Measurements from ENCODE around the gene WSCD2. TPM values are rescaled to one million over a fixed set of nuclear protein-coding genes. Genes with fewer than 3 reads are reported as not detected.

WSCD2 gene
- total and polyA plus RNA-seq, 3 experiments from 2014 or later: 0.39 TPM; not detected in 2

DNA sequence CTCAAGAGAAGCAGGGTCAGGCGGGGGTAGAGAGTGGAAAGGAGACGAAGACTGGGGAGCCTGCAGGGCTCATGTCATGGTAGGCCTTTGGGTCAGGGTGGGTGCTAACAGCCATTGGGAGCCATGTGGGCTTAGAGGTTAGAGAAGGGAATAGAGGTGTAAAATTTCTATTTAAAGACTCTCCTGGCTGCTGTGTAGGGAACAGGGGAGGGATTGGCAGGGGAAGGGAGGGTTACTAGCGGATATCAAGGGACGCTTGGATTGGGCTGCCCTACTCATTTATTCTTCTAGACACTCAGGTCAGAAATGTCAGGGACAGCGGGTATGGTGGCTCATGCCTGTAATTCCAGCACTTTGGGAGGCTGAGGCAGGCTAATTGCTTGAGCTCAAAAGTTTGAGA is 18.2 kb downstream of the WSCD2 start:
- CTCF ChIA-PET: no interaction called here
- H3K9me3 ChIP-seq (ENCODE audit: low read length): no peaks in the 10 kb centered on the region
- DNase-seq: no peak
- H3K4me3 ChIP-seq (ENCODE audit: low read length): no peak overlapping the region
- peaks cover 16 to 52% of the 10 kb centered on the region in 2 donors for H3K27me3 Mint-ChIP-seq
- H3K9me3 Mint-ChIP-seq: peaks cover 0 to 4% (median 0%) of the 10 kb centered on the region in 5 donors
- H3K4me1 Mint-ChIP-seq: no peaks in the 10 kb centered on the region
- no peaks in the 10 kb centered on the region for H3K36me3 ChIP-seq (ENCODE audit: insufficient read depth, low read length)
- H3K27ac Mint-ChIP-seq: no peak overlapping the region
- no peak overlapping the region for H3K27ac ChIP-seq (ENCODE audit: low read depth, low read length)
- H3K4me3 Mint-ChIP-seq: no peak overlapping the region
- H3K36me3 Mint-ChIP-seq: no peaks in the 10 kb centered on the region
- POLR2A ChIA-PET: no interaction called here
- H3K27me3 ChIP-seq (ENCODE audit: insufficient read depth, low read length, poor library complexity, severe bottlenecking): no peaks in the 10 kb centered on the region
- no peaks in the 10 kb centered on the region for H3K4me1 ChIP-seq (ENCODE audit: insufficient read depth, low read length)

DNA sequence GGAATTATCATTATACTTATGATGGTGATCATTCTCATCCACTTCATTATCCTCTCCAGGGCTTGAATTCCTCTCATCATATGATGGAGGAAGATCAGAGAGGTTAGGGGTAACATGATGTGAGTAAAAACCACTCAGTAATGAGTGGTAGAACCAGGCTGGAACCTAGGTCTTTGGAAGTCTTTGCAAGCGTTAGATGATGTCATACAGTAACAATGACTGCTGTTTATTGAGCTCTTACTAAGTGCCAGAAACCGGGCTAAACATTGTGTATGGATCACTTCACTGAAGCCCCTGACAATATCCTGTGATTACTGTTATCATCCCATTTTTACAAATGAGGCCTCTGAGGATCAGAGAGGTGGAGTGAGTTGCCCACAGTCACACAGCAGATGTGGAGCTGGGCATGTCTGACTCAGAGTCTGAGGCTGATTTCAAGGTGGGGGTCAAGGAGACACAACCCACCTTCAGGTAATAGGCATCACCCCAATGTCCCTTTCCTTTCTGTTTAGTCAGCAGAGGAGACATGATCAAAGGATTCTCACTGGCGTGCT is 19.5 kb downstream of the WSCD2 start:
- no peak for DNase-seq
- H3K4me1 ChIP-seq (ENCODE audit: insufficient read depth, low read length): no peaks in the 10 kb centered on the region
- peaks cover 21 to 52% of the 10 kb centered on the region in 2 donors for H3K27me3 Mint-ChIP-seq
- CTCF ChIA-PET: no interaction called here
- H3K27me3 ChIP-seq (ENCODE audit: insufficient read depth, low read length, poor library complexity, severe bottlenecking): no peaks in the 10 kb centered on the region
- no peak overlapping the region for H3K27ac Mint-ChIP-seq
- H3K4me3 Mint-ChIP-seq: no peak overlapping the region
- no peak overlapping the region for H3K4me3 ChIP-seq (ENCODE audit: low read length)
- peaks cover 0 to 4% (median 0%) of the 10 kb centered on the region in 5 donors for H3K9me3 Mint-ChIP-seq
- no peaks in the 10 kb centered on the region for H3K4me1 Mint-ChIP-seq
- H3K36me3 ChIP-seq (ENCODE audit: insufficient read depth, low read length): no peaks in the 10 kb centered on the region
- no peak overlapping the region for H3K27ac ChIP-seq (ENCODE audit: low read depth, low read length)
- no peaks in the 10 kb centered on the region for H3K9me3 ChIP-seq (ENCODE audit: low read length)
- H3K36me3 Mint-ChIP-seq: no peaks in the 10 kb centered on the region
- POLR2A ChIA-PET: no interaction called here

DNA sequence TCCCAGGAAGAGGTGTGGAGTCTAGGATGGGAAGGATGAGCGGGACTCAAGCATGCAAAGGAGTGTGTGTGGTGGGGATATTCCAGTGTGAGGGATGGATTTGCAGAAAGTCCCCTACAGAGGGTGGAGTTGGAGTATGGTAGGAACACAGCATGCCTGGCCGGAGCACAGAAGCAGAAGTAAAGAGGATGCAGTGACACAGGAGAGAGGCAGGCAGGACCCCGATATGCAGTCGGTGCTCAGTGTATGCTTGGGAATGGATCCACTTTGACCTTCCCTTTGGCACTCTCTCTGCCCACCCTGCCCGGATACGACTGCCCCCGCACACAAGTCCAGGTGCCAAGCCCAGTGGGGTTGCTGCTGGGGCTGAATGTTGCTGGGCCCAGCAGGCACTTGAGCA is 21.3 kb downstream of the WSCD2 start:
- H3K27me3 ChIP-seq (ENCODE audit: insufficient read depth, low read length, poor library complexity, severe bottlenecking): no peaks in the 10 kb centered on the region
- H3K4me3 ChIP-seq (ENCODE audit: low read length): no peak overlapping the region
- ChIA-PET CTCF (no interaction called here), POLR2A (no interaction called here)
- no peaks in the 10 kb centered on the region for H3K36me3 ChIP-seq (ENCODE audit: insufficient read depth, low read length)
- no peaks in the 10 kb centered on the region for H3K36me3 Mint-ChIP-seq
- no peak overlapping the region for H3K27ac ChIP-seq (ENCODE audit: low read depth, low read length)
- no peaks in the 10 kb centered on the region for H3K4me1 Mint-ChIP-seq
- no peak overlapping the region for H3K4me3 Mint-ChIP-seq
- no peaks in the 10 kb centered on the region for H3K4me1 ChIP-seq (ENCODE audit: insufficient read depth, low read length)
- H3K27ac Mint-ChIP-seq: no peak overlapping the region
- H3K9me3 ChIP-seq (ENCODE audit: low read length): no peaks in the 10 kb centered on the region
- no peak for DNase-seq
- peaks cover 0 to 4% (median 0%) of the 10 kb centered on the region in 5 donors for H3K9me3 Mint-ChIP-seq
- H3K27me3 Mint-ChIP-seq: peaks cover 30 to 52% of the 10 kb centered on the region in 2 donors

DNA sequence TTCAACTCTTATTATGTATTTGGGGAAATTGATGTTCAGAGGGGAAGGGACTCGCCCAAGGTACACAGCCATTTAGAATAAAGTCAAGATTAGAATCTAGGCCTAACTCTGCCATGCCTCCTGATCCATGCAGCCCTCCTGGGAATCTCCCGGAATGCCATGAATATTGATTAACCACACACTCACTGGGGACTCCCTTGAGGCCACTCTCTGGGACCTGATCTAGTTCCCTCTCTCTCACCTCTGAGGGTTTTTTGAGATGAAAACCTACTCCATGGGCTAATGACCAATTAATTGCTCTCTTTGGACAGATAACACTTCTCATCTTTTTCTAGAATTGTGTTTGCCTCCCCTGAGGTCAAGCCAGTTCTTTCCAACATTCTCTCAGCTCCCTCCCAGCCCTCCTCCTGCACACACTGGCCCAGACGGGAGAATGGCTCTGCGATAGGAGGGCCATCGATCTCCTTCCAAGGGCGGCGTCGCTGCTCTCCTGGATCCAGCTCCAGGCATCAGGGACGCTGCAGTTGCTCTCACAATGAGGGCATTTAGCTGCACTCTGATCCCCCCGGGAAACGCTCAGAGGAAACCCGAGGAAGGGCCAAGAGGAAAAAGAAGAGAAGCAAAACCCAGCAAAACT is 22.6 kb downstream of the WSCD2 start:
- no peaks in the 10 kb centered on the region for H3K4me1 ChIP-seq (ENCODE audit: insufficient read depth, low read length)
- no peaks in the 10 kb centered on the region for H3K27me3 ChIP-seq (ENCODE audit: insufficient read depth, low read length, poor library complexity, severe bottlenecking)
- Mint-ChIP-seq H3K4me1 (no peaks in the 10 kb centered on the region), H3K4me3 (no peak overlapping the region), H3K27ac (no peak overlapping the region), H3K36me3 (no peaks in the 10 kb centered on the region), H3K27me3 (peaks cover 31 to 49% of the 10 kb centered on the region in 2 donors), H3K9me3 (peaks cover 0 to 4% (median 0%) of the 10 kb centered on the region in 5 donors)
- no peak for DNase-seq
- H3K9me3 ChIP-seq (ENCODE audit: low read length): no peaks in the 10 kb centered on the region
- H3K27ac ChIP-seq (ENCODE audit: low read depth, low read length): no peak overlapping the region
- no peaks in the 10 kb centered on the region for H3K36me3 ChIP-seq (ENCODE audit: insufficient read depth, low read length)
- ChIA-PET CTCF (no interaction called here), POLR2A (no interaction called here)
- H3K4me3 ChIP-seq (ENCODE audit: low read length): no peak overlapping the region

DNA sequence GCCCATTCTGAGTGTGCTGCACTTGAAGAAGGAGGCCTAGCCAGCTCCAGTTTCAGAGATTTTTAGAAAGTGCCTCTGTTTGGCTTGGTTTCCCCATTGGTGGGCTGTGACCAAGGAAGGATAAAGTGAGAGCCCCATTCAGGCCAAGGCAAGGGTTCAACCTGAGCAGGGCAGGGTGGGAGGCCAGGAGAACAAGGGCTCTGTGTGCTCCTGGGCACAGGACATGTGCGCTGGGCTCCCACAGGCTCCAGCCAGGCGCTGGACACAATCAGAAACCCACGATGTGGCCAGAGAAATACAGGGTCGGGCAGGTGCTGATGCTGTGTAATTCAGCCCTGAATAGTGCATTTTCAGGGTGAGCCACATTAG is 23.1 kb downstream of the WSCD2 start:
- H3K4me3 ChIP-seq (ENCODE audit: low read length): no peak overlapping the region
- Mint-ChIP-seq H3K4me1 (no peaks in the 10 kb centered on the region), H3K27ac (no peak overlapping the region), H3K4me3 (no peak overlapping the region), H3K9me3 (peaks cover 0 to 3% (median 0%) of the 10 kb centered on the region in 5 donors), H3K36me3 (no peaks in the 10 kb centered on the region), H3K27me3 (peaks cover 36 to 49% of the 10 kb centered on the region in 2 donors)
- H3K9me3 ChIP-seq (ENCODE audit: low read length): no peaks in the 10 kb centered on the region
- POLR2A ChIA-PET: no interaction called here
- no peaks in the 10 kb centered on the region for H3K27me3 ChIP-seq (ENCODE audit: insufficient read depth, low read length, poor library complexity, severe bottlenecking)
- no peak overlapping the region for H3K27ac ChIP-seq (ENCODE audit: low read depth, low read length)
- H3K36me3 ChIP-seq (ENCODE audit: insufficient read depth, low read length): no peaks in the 10 kb centered on the region
- DNase-seq: no peak
- H3K4me1 ChIP-seq (ENCODE audit: insufficient read depth, low read length): no peaks in the 10 kb centered on the region
- CTCF ChIA-PET: no interaction called here

- Mint-ChIP-seq H3K9me3 (peaks cover 0 to 3% (median 0%) of the 10 kb centered on the region in 5 donors), H3K27me3 (peaks cover 19 to 34% of the 10 kb centered on the region in 2 donors), H3K4me1 (no peaks in the 10 kb centered on the region), H3K4me3 (no peak overlapping the region), H3K36me3 (no peaks in the 10 kb centered on the region), H3K27ac (no peak overlapping the region)
- no peaks in the 10 kb centered on the region for H3K9me3 ChIP-seq (ENCODE audit: low read length)
- no peak overlapping the region for H3K27ac ChIP-seq (ENCODE audit: low read depth, low read length)
- ChIA-PET POLR2A (no interaction called here), CTCF (no interaction called here)
- DNase-seq: no peak
- H3K36me3 ChIP-seq (ENCODE audit: insufficient read depth, low read length): no peaks in the 10 kb centered on the region
- H3K4me1 ChIP-seq (ENCODE audit: insufficient read depth, low read length): no peaks in the 10 kb centered on the region
- H3K4me3 ChIP-seq (ENCODE audit: low read length): no peak overlapping the region
- H3K27me3 ChIP-seq (ENCODE audit: insufficient read depth, low read length, poor library complexity, severe bottlenecking): no peaks in the 10 kb centered on the region
Measured at GRCh38 chr12:108156717-108157116, 27.6 kb downstream of the WSCD2 start.

DNA sequence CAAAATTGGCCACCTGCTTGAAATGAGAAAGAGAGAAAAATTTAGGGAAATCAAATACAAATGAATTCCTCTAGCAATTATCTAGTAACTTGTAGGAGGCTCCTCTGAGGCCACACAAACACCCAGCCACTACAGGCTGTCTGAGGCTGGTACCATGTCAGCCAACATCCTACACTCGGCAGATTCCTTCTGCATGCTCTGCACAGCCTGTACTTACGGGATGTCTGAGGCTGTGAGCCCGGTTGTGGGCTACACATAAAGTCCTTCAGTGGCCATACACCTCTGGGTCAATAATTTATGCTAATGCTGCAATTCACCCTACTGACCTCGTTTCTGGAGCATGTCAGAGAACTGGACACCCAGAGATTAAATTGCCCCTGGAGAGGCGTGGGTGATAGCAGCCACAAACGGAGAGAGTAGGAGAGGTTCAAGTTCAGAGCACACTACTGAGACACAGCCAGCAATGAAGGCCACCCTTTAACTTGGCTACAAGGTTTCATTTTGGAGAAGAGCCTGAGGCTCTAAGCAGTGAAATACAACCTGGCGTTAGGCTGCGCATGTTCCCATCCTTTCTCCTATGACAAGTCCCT is 28.9 kb downstream of the WSCD2 start:
- ChIA-PET CTCF (no interaction called here), POLR2A (no interaction called here)
- Mint-ChIP-seq H3K9me3 (peaks cover 0 to 3% (median 0%) of the 10 kb centered on the region in 5 donors), H3K4me3 (no peak overlapping the region), H3K27me3 (peaks cover 17 to 30% of the 10 kb centered on the region in 2 donors), H3K27ac (no peak overlapping the region), H3K4me1 (no peaks in the 10 kb centered on the region), H3K36me3 (no peaks in the 10 kb centered on the region)
- H3K27ac ChIP-seq (ENCODE audit: low read depth, low read length): no peak overlapping the region
- no peaks in the 10 kb centered on the region for H3K9me3 ChIP-seq (ENCODE audit: low read length)
- H3K36me3 ChIP-seq (ENCODE audit: insufficient read depth, low read length): no peaks in the 10 kb centered on the region
- no peak overlapping the region for H3K4me3 ChIP-seq (ENCODE audit: low read length)
- no peak for DNase-seq
- no peaks in the 10 kb centered on the region for H3K27me3 ChIP-seq (ENCODE audit: insufficient read depth, low read length, poor library complexity, severe bottlenecking)
- no peaks in the 10 kb centered on the region for H3K4me1 ChIP-seq (ENCODE audit: insufficient read depth, low read length)

GRCh38 chr12:108162207-108162606 is 33.1 kb downstream of the WSCD2 start:
- peaks cover 0 to 2% (median 0%) of the 10 kb centered on the region in 5 donors for H3K9me3 Mint-ChIP-seq
- no peaks in the 10 kb centered on the region for H3K36me3 ChIP-seq (ENCODE audit: insufficient read depth, low read length)
- CTCF ChIA-PET: no interaction called here
- H3K4me1 Mint-ChIP-seq: no peaks in the 10 kb centered on the region
- no peaks in the 10 kb centered on the region for H3K36me3 Mint-ChIP-seq
- H3K4me1 ChIP-seq (ENCODE audit: insufficient read depth, low read length): no peaks in the 10 kb centered on the region
- H3K27ac ChIP-seq (ENCODE audit: low read depth, low read length): no peak overlapping the region
- H3K27ac Mint-ChIP-seq: no peak overlapping the region
- no peaks in the 10 kb centered on the region for H3K9me3 ChIP-seq (ENCODE audit: low read length)
- no peak overlapping the region for H3K4me3 Mint-ChIP-seq
- no peak for DNase-seq
- no peak overlapping the region for H3K4me3 ChIP-seq (ENCODE audit: low read length)
- POLR2A ChIA-PET: no interaction called here
- H3K27me3 Mint-ChIP-seq: peaks cover 10 to 12% of the 10 kb centered on the region in 2 donors
- H3K27me3 ChIP-seq (ENCODE audit: insufficient read depth, low read length, poor library complexity, severe bottlenecking): no peaks in the 10 kb centered on the region
